Head of caudate nucleus (tissue), 42 donors: ENCODE data around the gene SYPL2.

Experiments
- DNase-seq, 42 donors: peaks; one replicate each; pipeline versions ENCODE4 v3.0.0 to v3.0.0-alpha.2; 2020 to 2021; ENCODE audit warnings: mixed read lengths in 7 of 42
- intact Hi-C: fragments of 100-400 bp; cut with DNase I; formaldehyde crosslinking; loops from one replicate; pipeline ENCODE4 v1.15.0; 2022

SYPL2 gene

DNA sequence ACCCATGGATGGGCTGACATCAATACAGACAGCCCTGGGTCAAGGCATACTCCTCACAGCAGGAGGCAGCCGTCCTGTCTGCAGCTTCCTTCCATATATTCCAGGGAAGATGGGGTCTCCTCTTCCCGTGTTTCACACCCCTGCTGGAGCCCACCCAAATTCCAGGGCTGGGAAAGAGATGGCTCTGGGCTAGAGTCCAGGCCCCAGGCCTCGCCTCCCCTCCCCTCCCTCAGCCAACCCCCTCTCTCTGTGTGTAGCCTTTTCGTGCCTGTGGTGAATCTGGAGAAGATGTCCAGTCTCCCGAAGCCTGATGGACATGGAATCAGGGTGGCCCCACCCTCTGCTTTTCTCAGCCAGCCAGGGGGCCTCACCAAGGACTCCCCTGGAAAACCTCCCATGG is 20.9 kb downstream of the SYPL2 start:
- DNase-seq = no peak

DNA sequence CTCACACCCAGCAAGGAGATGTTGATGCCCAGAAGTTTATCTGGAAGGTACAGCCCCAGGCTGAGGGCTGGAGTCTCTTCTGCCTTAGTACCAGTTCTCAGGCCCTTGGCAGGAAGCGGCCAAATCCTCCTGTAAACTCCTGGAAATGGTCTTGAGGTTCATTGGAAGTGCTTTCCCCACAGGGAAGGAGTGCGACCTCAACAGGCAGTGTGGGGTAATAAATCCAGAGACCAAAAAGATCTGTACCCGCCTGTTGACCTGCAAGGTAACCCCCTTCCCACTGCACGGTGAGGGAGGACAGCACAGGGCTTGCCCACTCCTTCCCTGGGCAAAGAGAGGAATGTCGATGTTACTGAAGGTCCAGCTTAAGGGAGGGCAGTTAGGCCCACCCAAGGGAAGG is 21.9 kb downstream of the SYPL2 start:
- DNase-seq = no peak
- intact Hi-C loops = no loop called here

More for the DNA sequence above, 20.9 kb downstream of the SYPL2 start:
- intact Hi-C loops = no loop called here

GRCh38 chr1:109488696-109489095 is 22.4 kb downstream of the SYPL2 start:
- intact Hi-C loops = no loop called here
- DNase-seq = no peak

- peak in 41 of 42 donors; percentile 58 to 93 (median 82) for DNase-seq
- intact Hi-C loops = no loop called here
These were observed 23.9 kb downstream of the SYPL2 start for GRCh38 chr1:109490029-109490933.

DNA sequence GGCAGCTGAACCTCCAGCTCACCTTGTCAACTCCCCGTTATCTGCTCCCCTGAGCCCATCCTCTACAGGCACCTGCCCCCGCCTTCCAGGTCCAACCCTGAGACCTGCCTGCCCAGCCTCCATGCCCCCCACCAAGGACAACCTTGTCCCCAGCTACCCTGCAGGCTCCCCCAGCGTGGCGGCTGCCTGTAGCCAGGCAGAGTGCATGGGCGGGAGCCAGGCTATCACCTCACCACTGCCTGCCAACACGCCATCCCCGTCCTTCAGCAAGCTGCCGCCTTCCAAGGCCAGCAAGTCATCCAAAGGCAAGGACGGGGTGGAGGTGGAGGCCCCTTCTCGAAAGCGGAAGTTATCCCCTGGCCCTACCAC is 24.6 kb downstream of the SYPL2 start:
- intact Hi-C loops = no loop called here
- DNase-seq = no peak

DNA sequence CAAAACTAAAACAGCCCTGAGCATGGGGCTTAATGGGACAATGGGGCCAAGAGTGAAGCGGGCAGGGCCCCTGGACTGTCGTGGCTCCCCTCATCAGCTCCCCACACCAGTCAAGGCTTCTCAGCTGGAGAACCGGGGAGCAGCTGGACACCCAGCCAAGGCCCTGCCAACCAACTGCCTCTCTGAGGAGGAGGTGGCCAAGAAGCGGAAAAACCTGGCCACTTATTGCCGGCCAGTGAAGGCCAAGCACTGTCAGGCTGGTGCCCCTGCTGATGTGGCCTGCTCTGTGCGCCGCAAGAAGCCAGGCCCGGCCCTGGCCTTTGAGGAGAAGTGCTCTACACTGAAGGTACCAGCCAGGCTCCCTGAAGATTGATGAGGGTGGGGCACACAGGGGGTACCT is 25.0 kb downstream of the SYPL2 start:
- intact Hi-C loops = no loop called here
- DNase-seq = no peak

DNA sequence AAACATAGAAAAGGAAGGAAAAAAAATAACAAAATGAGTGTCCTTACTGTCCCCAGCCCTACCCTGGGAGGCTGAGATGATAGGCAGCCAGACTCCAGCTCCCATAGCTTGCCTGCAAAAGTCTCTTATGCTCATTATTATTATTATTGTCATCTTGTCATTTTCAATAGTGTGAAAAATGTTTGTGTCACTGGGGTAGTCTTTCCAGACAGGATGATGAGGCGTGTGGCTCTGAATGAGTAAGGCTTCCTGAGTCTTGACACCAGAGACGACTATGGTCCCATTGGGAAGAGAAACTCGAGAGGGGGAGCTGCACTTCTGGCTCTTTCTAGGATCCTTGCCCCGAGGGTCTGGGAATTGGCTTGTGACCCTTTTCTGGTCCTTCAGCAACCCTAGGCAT is 26.4 kb downstream of the SYPL2 start:
- no peak for DNase-seq
- intact Hi-C loops = loop anchor here (2.0 kb wide), 1 partner anchor 40 kb away; no protein-coding TSS in a partner anchor

DNA sequence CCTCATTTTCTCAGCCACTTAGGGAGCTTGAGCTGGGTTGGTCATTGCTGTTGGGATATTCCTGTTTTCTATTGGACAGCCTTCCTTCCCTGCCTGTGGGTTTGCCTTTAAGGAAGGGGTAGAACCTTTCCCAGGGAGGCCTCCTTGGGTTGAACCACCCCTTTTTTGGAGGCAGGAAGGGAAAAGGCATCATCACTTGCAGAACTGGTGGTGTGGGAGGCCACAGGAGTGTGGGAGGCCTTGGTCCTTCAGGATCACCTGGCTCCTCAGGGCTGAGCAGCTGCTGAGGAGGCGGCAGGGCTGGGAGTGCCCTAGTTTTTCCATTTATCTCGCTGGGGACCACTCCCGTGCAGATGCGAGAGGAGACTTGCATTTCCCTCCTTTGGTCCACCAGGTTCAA is 26.9 kb downstream of the SYPL2 start:
- intact Hi-C loops = loop anchor here (2.0 kb wide), 1 partner anchor 40 kb away; no protein-coding TSS in a partner anchor
- peak in 10 of 42 donors; percentile 11 to 65 (median 34) for DNase-seq

- intact Hi-C loops = loop anchor here (2.0 kb wide), 1 partner anchor 39 kb away; no protein-coding TSS in a partner anchor
- DNase-seq = peak; percentile 59 to 95 (median 89)
These were observed 27.6 kb downstream of the SYPL2 start, which contains the start of gene CYB561D1 for GRCh38 chr1:109493805-109494539. CYB561D1 (plus strand) TSS chr1:109494094; CDS start chr1:109494140, 46 bp downstream.

- intact Hi-C loops = no loop called here
- DNase-seq = no peak
These were observed 29.4 kb downstream of the SYPL2 start for GRCh38 chr1:109495738-109496137.

DNA sequence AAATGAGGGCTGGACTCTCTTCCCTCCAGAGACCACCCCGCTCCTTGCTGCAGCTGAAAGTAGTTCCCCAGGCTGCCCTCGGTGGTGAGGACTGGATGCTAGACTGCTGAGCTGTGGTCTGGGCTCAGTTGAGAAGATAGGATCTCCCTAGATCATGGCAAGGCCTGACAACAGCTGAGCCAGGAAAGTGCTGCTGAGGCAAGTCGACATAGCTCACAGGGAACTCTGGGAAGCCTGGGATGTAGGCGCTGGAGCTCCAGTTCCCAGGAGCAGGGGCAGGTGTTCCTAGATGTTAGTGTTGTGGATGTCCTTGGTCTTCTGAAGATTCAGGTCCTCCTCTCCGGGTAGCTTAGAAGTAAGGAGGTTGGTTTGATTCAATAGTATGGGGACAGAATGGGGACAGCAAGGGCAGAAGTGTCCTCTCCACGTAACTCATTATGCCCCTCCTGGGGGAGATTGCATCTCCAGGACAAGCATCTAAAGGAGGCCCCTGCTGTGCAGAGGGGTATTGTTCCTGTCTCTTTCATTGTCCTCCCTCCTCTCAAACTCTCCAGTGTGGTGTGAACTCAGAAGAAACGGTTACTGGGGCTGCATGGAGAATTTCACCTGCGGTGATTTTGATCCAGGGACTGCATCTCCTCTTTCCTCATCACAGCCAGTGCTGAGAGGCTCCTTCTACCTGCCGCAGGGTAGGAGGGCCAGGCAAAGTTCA is 31.3 kb downstream of the SYPL2 start:
- peak in 15 of 42 donors; percentile 26 to 68 (median 44) for DNase-seq
- intact Hi-C loops = no loop called here

DNA sequence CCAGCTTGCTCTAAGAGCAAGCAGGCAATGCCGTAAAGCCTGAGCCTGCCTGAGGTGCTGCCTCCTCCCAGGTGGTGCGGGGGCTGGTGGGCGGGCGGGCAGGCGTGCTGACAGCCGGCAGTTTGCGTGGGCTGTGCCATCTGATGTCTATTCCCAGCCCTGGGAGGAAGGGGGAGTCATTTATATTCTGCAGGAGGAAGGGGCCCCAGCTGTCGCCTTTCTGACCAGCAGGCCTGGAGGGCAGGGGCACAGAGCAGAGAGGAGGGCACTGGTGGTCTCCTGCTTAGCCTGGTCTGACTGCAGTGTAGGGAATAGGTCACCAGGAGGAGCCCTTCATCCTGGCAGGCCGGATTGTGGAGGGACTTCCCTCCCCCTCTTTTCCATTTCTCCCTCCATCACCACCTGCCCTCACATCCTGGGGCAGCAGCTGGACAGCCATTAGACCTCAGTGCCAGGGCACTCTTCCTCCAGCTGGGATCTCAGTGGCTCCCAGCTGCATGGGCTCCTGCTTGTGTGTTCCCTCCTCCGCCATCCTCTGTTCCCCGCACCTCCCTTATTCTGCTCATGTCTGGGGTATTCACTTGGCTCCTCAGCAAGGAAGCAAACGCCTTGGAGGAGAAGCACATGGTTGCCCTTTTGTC is 31.9 kb downstream of the SYPL2 start:
- intact Hi-C loops = no loop called here
- DNase-seq = peak; percentile 29 to 90 (median 70)

DNA sequence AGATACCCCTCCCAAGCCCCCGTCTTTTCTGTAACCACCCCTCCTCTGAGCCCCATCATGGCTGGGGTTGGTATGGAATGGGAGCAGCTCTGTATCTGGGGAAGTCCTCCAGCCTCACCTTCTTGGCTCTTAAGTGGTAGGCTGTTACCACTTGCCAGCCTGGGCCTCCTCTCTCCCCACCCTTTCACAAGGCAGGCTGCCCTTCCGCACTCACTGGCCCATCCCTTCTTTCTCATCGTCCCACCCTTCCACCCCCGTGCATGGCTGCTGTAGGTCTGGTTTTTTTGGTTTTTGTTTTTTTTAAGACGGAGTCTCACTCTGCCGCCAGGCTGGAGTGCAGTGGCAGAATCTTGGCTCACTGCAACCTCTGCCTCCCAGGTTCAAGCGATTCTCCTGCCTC is 32.7 kb downstream of the SYPL2 start:
- intact Hi-C loops = no loop called here
- DNase-seq = peak in 5 of 42 donors; percentile 25 to 59 (median 33)

GRCh38 chr1:109499661-109500536 is 33.6 kb downstream of the SYPL2 start:
- DNase-seq = peak in 36 of 42 donors; percentile 17 to 86 (median 52)
- intact Hi-C loops = no loop called here

DNA sequence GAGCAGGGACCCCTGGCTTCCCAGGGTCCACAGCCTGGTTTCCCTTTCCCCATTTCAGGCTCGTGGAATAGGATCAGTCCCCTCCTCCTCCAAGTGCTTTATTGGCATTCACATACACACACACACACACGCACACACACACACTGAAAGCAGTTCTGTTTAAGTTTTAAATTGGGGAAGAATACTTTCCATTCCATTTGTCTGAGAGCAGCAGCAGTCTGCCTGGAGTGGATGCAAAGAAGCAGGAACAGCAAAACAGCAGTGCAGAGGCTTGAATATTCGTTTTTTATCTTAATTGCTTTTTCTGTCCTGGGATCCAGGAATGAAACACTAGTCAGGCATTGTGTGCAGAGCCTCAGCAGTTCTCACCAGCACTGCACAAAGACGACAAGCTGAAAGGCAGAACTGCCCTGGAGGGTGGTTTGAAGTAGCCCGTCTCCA is 34.6 kb downstream of the SYPL2 start:
- peak in 1 of 42 donors; percentile 37 for DNase-seq
- intact Hi-C loops = no loop called here

DNA sequence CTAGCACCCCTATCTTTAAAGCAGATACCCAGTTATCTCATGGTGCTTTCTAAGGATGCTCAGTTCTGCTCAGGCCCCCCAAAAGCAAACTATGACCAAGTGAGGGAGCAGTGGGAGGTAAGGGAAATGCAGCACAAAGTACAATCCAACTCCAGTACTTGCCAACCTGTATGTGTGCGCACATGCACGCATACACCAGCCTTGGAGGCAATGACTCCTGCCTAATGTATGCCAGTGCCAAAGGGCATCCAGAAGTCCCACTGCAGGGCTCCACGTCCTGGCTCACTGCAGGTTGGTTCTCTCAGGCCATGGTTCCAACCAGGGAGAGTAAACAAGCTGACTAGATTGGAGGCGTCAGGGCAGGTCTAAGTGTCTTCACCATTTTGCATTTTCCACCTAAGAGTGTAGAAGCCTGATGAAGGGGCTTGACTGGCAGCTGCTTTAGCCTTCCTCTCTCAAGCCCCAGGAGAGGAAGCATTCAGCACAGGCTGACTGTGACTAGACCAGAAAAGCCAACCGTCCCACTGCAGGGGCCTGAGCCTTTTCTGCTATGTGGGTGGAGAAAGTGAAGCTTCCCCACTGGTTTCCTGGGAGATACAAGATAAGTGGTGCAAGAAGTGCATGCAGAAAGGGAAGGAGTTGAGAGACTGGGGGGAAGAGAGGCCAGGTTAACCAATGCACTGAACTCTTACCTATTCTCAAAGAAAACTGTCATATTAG is 35.5 kb downstream of the SYPL2 start:
- intact Hi-C loops = no loop called here
- no peak for DNase-seq

DNA sequence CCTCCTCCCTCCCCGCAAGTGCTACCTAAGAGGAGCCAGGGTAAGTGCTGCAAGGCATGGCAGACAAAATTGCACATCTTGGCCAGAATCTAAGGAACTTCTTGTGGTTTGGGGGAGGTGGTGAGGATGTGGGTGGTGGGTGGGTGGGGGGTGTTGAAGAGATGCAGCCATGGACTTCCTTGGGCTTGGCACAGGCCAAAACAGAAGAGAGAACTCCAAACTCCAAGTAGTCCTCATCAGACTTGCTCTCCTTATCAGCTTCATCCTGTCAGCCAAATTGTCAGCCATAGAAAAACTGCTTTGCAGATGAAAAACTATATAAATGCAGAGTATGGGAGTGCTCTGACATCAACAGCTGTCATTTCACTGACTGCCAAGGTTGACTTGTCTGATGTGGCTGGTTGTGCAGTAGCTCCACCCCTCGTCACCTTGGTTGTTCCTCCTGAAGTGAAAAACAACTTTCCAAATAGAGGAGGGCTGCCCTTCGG is 36.1 kb downstream of the SYPL2 start:
- peak in 4 of 42 donors; percentile 38 to 70 (median 61) for DNase-seq
- intact Hi-C loops = no loop called here
